Lower leg skin (tissue), 4 donors: Measurements from ENCODE around the gene CBX4. TPM values are rescaled to one million over a fixed set of nuclear protein-coding genes. Genes with fewer than 3 reads are reported as not detected.

ENCODE experiments used
- DNase-seq, 2 donors: peaks; one replicate each; pipeline ENCODE4 v3.0.0-alpha.2; 2019; ENCODE audit warnings: low spot score in 2 of 2
- H3K4me3 ChIP-seq: fragments of 200-600 bp; sonication (generic); 2 replicates; pipeline ENCODE4 v1.5.1; 2017; ENCODE audit warnings: mild to moderate bottlenecking, low read depth; ENCODE audit not compliant: poor library complexity, severe bottlenecking
- POLR2A ChIP-seq, 2 donors: fragments of 450-650 bp; IDR thresholded peaks; one replicate each; pipeline ENCODE4 v1.6.1; 2016 to 2017; ENCODE audit warnings: antibody characterized with exemption in 2 of 2, mild to moderate bottlenecking in 1 of 2, moderate library complexity in 1 of 2
- WGBS, 2 donors: methylation state at CpG; one replicate each; pipeline ENCODE4 v1.1.5; 2018; 5-methylcytosine and 5-hydroxymethylcytosine counted together
- intact Hi-C: fragments of 100-400 bp; cut with DNase I; formaldehyde crosslinking; loops from one replicate; pipeline ENCODE4 v1.15.0; 2023; ENCODE audit warnings: low total_unique reads
- total RNA-seq, 4 donors: library from RNA; depleted of rRNA; stranded (reverse); fragments of >200 nt; gene quantifications; one replicate each; pipeline ENCODE4 v1.1.0, GENCODE V29; 2016
- TF ChIP-seq, protein P1 (sequence below), 3 donors: fragments of 450-650 bp; IDR thresholded peaks; one replicate each; pipeline ENCODE4 v1.5.1; 2016; ENCODE audit warnings: antibody characterized with exemption in 3 of 3, mild to moderate bottlenecking in 3 of 3, moderate library complexity in 2 of 3

The CBX4 gene
- total RNA-seq, 4 donors from 2014 or later = 30.2 to 35.6 (median 32.2) TPM

DNA sequence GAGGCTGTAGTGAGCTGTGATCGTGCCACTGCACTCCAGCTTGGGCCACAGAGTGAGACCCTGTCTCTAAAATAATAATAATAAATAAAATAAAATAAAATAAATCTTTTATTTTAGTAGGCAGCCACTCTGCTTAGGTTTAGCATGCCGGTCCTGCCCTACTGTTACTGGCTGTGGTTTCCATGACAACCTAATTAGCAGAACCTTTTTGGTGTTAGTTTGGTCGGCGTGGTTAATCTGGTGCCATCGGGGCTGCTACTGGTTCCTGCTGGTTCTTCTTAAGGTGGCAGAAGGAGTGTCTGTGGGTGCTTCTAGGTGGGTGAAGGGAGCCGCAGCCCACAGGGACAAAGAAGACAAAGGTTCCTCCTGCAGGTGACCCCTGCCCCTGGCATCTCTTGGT, 37.8 kb upstream of the CBX4 start:
- H3K4me3 ChIP-seq = no peak overlapping the region
- WGBS, 2 donors = 81 to 86% methylated on average over 6 of the region's 6 CpGs
- intact Hi-C loops = no loop called here
- TF ChIP-seq POLR2A (IDR thresholded peaks at IDR 0.05) = no peak
- TF ChIP-seq, protein P1, sequence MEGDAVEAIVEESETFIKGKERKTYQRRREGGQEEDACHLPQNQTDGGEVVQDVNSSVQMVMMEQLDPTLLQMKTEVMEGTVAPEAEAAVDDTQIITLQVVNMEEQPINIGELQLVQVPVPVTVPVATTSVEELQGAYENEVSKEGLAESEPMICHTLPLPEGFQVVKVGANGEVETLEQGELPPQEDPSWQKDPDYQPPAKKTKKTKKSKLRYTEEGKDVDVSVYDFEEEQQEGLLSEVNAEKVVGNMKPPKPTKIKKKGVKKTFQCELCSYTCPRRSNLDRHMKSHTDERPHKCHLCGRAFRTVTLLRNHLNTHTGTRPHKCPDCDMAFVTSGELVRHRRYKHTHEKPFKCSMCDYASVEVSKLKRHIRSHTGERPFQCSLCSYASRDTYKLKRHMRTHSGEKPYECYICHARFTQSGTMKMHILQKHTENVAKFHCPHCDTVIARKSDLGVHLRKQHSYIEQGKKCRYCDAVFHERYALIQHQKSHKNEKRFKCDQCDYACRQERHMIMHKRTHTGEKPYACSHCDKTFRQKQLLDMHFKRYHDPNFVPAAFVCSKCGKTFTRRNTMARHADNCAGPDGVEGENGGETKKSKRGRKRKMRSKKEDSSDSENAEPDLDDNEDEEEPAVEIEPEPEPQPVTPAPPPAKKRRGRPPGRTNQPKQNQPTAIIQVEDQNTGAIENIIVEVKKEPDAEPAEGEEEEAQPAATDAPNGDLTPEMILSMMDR (IDR thresholded peaks at IDR 0.05) = no peak
- DNase-seq = no peak

DNA sequence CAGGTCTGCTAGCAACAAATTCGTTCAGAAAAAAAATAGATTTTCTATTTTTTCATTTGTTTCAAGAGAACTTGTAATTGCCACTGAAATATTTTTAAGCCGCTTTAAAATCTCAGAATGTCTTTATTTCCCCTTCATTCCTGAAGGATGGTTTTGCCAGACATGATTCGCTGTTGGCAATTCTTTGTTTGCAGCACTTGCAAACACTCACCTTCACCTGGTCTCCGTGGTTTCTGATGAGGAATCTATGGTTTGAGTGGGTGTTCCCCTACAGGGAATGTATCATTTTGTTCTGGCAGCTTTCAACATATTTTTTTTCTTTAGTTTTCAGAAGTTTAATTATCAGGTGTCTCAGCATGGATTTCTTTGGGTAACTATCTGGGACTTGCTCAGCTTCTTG, 36.3 kb upstream of the CBX4 start:
- DNase-seq = no peak
- no peak overlapping the region for H3K4me3 ChIP-seq
- 60 to 64% methylated on average over 4 of the region's 4 CpGs for WGBS, 2 donors
- intact Hi-C loops = no loop called here
- TF ChIP-seq, protein P1 (IDR thresholded peaks at IDR 0.05) = no peak
- TF ChIP-seq POLR2A (IDR thresholded peaks at IDR 0.05) = no peak

DNA sequence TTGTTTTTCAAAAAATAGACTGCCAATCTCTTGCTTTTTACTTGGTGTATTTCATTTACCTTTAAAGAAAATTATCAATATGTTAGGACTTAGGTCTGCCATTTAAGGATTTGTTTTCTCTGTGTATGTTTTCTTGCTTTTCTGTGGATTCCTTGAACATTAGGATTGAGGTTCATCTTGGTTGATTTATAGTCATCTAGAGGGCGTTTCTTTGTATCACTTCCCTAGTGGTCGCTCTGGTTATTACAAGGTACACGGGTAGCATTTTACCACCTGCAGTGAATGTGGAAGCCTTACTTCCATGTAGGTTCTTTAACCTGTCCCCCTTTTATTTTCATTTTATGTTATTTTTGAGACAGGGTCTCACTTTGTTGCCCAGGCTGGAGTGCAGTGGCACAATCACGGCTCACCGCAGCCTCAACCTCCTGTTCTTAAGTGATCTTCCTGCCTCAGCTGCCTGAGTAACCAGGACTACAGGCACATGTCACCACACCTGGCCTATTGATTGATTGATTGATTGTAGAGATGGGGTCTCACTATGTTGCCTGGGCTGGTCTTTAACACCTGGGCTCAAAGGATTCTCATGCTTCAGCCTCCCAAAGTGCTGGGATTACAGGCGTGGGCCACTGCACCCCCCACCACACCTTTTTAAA, 35.2 kb upstream of the CBX4 start:
- H3K4me3 ChIP-seq = no peak overlapping the region
- intact Hi-C loops = no loop called here
- DNase-seq = no peak
- 39 to 41% methylated on average over 6 of the region's 6 CpGs for WGBS, 2 donors
- no peak for TF ChIP-seq POLR2A (IDR thresholded peaks at IDR 0.05)
- TF ChIP-seq, protein P1 (IDR thresholded peaks at IDR 0.05) = no peak

DNA sequence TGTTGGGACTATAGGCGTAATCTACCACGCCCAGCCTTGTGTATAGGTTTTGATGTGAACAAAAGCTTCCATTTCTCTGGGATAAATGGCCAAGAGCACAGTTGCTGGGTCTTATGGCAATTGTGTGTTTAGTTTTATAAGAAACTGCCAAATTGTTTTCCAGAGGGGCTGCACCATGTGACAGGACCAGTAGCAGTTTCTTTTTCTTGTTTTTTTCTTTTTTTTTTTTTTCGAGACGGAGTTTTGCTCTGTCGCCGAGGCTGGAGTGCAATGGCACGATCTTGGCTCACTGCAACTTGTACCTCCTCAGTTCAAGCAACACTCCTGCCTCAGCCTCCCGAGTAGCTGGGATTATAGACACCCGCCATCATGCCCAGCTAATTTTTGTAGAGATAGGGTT, 34.3 kb upstream of the CBX4 start:
- TF ChIP-seq, protein P1 (IDR thresholded peaks at IDR 0.05) = no peak
- no peak for TF ChIP-seq POLR2A (IDR thresholded peaks at IDR 0.05)
- intact Hi-C loops = no loop called here
- 96% methylated on average over 9 of the region's 9 CpGs for WGBS, 2 donors
- no peak overlapping the region for H3K4me3 ChIP-seq
- no peak for DNase-seq

DNA sequence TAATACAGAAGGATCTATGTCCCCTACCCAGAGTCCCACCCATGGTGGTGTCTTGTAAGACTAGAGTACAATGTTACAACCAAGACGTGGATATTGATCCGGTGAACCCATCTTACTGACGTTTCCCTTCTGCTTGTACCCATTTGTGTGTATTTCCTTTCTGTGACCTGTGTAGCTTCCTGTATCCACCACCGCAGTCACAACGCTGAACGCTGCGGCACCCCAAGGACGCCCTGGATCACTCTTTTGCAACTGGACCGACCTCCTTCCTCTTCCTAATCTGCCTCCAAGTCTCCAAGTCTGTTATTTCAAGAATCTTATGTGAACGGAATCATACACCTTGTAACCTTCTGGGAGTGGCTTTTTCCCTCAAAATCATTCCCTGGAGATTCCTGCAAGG, 33.5 kb upstream of the CBX4 start:
- TF ChIP-seq, protein P1 (IDR thresholded peaks at IDR 0.05) = no peak
- no peak for TF ChIP-seq POLR2A (IDR thresholded peaks at IDR 0.05)
- WGBS, 2 donors = 68 to 84% methylated on average over 10 of the region's 10 CpGs
- intact Hi-C loops = no loop called here

DNA sequence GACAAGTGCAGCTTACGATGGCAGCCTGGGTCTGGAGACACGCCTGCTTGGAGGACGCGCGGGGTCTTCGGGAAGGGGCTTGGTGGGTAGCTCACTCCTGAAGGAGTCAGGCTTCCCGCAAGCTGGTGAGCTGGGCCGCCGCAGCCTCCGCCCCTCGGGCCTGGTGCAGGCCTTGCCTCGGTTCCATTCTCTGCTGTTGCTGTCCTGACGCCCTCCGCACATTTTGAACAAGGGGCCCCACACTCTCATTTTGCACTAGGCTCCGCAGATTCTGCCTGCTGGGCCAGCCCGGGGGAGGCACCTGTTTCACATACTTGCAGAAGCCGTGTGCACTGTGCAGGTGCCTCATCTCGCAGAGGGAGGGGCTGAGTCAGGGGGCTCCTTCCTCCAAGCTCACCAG, 31.9 kb upstream of the CBX4 start:
- DNase-seq = no peak
- H3K4me3 ChIP-seq = no peak overlapping the region
- TF ChIP-seq, protein P1 (IDR thresholded peaks at IDR 0.05) = no peak
- no peak for TF ChIP-seq POLR2A (IDR thresholded peaks at IDR 0.05)
- WGBS, 2 donors = 82 to 88% methylated on average over 17 to 18 of the region's 18 CpGs
- intact Hi-C loops = no loop called here

More for the DNA sequence above, 33.5 kb upstream of the CBX4 start:
- DNase-seq = no peak
- H3K4me3 ChIP-seq = no peak overlapping the region
